ENCODE results near the gene TREH. TPM values are rescaled to one million over a fixed set of nuclear protein-coding genes. Genes with fewer than 3 reads are reported as not detected.
"Not testable (repeated sequence)": the region's sequence is repeated elsewhere in the genome, so short reads cannot be mapped to it uniquely, and the experiment has no call there.

TREH gene
- total RNA-seq, 1 donor from 2014 or later: not detected

DNA sequence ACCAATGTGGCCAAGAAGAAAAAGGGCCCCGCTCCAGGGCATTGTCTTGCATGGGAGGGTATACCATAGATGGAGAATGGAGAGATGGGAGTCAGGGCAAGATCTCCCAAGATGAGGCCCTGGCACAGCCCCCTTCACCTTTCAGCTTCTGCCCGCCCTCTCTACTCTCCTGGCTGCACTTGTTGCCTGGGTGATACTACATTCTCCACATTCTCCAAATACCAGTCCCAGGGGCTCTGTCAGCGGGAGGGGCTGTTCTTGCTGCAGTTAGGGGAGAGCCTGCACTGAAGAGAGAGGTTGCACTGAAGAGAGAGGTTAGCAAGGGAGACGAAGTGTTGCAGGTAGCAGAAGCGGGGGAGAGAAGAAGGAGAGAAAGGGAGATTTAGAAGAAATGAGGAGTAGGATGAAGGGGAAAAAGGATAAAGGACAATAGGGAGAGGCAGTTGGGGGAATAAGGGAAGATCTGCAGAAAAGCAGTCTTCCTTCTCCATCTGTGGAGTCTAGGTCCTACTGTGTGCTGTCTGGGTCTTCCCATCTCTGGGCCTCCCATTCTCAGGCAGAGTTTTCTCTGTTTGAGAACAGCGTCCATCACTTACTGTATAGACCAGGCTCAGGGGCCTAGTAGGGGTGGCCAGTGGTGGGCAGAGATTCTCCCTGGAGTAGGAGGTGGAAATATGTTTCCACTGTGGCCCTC is 64.0 kb downstream of the TREH start:
- DNase-seq: peak; percentile 12
- Mint-ChIP-seq H3K9me3 (ENCODE audit: unreplicated experiment) (peaks cover 3% of the 10 kb centered on the region), H3K27ac (ENCODE audit: unreplicated experiment) (no peak overlapping the region), H3K4me1 (ENCODE audit: low read depth, unreplicated experiment) (peaks cover 4% of the 10 kb centered on the region), H3K4me3 (ENCODE audit: unreplicated experiment) (no peak overlapping the region), H3K36me3 (ENCODE audit: unreplicated experiment) (no peaks in the 10 kb centered on the region), H3K27me3 (ENCODE audit: unreplicated experiment) (peaks cover 8% of the 10 kb centered on the region)
- TF ChIP-seq, protein P1, sequence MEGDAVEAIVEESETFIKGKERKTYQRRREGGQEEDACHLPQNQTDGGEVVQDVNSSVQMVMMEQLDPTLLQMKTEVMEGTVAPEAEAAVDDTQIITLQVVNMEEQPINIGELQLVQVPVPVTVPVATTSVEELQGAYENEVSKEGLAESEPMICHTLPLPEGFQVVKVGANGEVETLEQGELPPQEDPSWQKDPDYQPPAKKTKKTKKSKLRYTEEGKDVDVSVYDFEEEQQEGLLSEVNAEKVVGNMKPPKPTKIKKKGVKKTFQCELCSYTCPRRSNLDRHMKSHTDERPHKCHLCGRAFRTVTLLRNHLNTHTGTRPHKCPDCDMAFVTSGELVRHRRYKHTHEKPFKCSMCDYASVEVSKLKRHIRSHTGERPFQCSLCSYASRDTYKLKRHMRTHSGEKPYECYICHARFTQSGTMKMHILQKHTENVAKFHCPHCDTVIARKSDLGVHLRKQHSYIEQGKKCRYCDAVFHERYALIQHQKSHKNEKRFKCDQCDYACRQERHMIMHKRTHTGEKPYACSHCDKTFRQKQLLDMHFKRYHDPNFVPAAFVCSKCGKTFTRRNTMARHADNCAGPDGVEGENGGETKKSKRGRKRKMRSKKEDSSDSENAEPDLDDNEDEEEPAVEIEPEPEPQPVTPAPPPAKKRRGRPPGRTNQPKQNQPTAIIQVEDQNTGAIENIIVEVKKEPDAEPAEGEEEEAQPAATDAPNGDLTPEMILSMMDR (IDR thresholded peaks at IDR 0.05; ENCODE audit: partially characterized antibody, unreplicated experiment): no peak

DNA sequence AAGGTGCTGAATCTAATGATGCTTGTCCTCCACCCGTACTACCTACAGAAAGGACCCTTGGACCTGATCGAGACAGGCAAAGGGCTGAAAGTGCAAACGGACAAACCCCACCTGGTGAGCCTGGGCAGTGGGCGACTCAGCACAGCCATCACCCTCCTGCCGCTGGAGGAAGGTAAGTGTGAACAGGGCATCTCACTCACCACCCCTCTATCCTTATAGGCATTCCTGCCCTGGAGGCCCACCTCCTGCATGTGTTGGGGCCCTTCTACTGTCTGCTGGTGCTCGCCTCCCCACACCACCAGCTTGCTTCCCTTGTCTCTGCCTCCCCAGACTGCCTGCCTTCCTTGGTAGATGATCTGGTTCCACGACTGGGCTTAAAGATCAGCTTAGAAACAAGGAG is 64.9 kb downstream of the TREH start:
- Mint-ChIP-seq H3K27me3 (ENCODE audit: unreplicated experiment) (peaks cover 13% of the 10 kb centered on the region), H3K4me1 (ENCODE audit: low read depth, unreplicated experiment) (peaks cover 4% of the 10 kb centered on the region), H3K36me3 (ENCODE audit: unreplicated experiment) (no peaks in the 10 kb centered on the region), H3K9me3 (ENCODE audit: unreplicated experiment) (peaks cover 3% of the 10 kb centered on the region), H3K27ac (ENCODE audit: unreplicated experiment) (no peak overlapping the region), H3K4me3 (ENCODE audit: unreplicated experiment) (no peak overlapping the region)
- DNase-seq: peak; percentile 2
- TF ChIP-seq, protein P1 (IDR thresholded peaks at IDR 0.05; ENCODE audit: partially characterized antibody, unreplicated experiment): no peak

DNA sequence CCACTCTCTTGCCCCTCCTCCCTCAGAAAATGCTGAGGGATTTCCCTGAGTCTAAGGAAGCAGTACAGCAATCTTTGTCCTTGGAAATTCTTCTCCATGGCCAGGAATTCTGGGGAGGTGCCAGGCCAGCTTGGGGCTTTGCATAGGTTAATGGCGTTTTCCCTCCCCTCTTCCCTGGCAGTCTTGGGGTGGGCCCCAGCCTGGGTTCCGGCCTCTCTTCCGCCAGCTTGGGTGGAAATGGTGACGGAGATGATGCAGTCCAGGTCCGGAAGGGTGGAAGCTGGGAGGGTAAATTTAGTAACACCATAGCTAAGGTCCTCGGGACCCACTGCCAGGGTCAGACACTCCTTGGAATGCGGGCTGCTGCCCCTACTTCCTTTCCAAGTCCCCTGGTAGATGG is 67.1 kb downstream of the TREH start:
- Mint-ChIP-seq H3K9me3 (ENCODE audit: unreplicated experiment) (peaks cover 5% of the 10 kb centered on the region), H3K36me3 (ENCODE audit: unreplicated experiment) (no peaks in the 10 kb centered on the region), H3K27ac (ENCODE audit: unreplicated experiment) (no peak overlapping the region), H3K27me3 (ENCODE audit: unreplicated experiment) (peaks cover 22% of the 10 kb centered on the region), H3K4me3 (ENCODE audit: unreplicated experiment) (no peak overlapping the region), H3K4me1 (ENCODE audit: low read depth, unreplicated experiment) (peaks cover 11% of the 10 kb centered on the region)
- TF ChIP-seq, protein P1 (IDR thresholded peaks at IDR 0.05; ENCODE audit: partially characterized antibody, unreplicated experiment): no peak
- no peak for DNase-seq

DNA sequence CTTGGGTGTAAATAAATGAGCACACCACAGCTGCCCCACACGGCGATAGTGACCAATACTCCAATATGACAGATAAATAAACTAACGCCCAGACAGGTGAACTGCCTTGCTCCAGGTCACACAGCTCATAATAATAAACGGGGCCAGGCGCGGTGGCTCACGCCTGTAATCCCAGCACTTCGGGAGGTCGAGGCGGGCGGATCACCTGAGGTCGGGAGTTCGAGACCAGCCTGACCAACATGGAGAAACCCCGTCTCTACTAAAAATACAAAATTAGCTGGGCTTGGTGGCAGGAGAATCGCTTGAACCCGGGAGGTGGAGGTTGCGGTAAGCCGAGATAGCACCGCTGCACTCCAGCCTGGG is 68.0 kb downstream of the TREH start:
- peak; percentile 5 for DNase-seq
- Mint-ChIP-seq H3K27me3 (ENCODE audit: unreplicated experiment) (peaks cover 27% of the 10 kb centered on the region), H3K4me3 (ENCODE audit: unreplicated experiment) (peak overlapping the region; percentile 39), H3K4me1 (ENCODE audit: low read depth, unreplicated experiment) (peaks cover 13% of the 10 kb centered on the region)
- not testable (repeated sequence) for H3K27ac Mint-ChIP-seq (ENCODE audit: unreplicated experiment); H3K9me3 Mint-ChIP-seq (ENCODE audit: unreplicated experiment); H3K36me3 Mint-ChIP-seq (ENCODE audit: unreplicated experiment)

DNA sequence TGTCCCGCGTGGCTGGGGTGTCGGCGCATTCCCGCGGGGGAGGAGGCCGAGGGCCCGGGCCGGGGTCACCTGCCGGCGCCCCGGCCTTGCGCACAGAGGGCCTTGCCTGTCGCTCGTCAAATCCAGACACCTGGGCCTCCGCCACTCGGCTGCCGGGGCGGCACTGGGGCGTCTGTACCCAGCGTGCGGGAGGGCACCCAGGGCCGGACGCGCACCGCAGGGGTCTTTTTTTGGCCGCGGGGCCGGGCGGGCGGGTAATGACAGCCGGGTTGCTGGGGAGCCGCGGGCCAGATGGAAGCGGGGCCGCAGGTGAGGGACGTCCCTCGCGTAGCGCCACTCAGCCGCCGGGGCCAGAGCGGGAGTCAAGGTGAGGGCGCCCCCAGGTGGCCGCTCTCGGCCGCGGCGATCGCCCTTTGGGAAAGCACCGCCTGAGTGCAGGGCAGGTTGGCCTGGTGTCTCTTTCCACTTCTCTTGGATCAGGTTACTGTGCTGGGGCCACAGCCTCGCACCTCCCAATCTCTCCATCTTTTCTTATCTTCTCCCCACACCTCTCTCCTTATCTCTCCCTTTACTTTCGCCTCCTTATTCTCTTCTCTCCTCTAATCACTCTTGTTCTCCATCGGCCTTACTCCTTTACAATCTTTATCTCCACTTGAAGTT is 68.5 kb downstream of the TREH start:
- Mint-ChIP-seq H3K27ac (ENCODE audit: unreplicated experiment) (no peak overlapping the region), H3K4me3 (ENCODE audit: unreplicated experiment) (peak overlapping the region; percentile 39), H3K27me3 (ENCODE audit: unreplicated experiment) (peaks cover 25% of the 10 kb centered on the region), H3K36me3 (ENCODE audit: unreplicated experiment) (no peaks in the 10 kb centered on the region), H3K9me3 (ENCODE audit: unreplicated experiment) (peaks cover 5% of the 10 kb centered on the region), H3K4me1 (ENCODE audit: low read depth, unreplicated experiment) (peaks cover 12% of the 10 kb centered on the region)
- peak; percentile 89 for DNase-seq
- TF ChIP-seq, protein P1 (IDR thresholded peaks at IDR 0.05; ENCODE audit: partially characterized antibody, unreplicated experiment): peak; percentile 83

Data from glutamatergic neuron (in vitro differentiated cells).